Ishikawa (cell line): ENCODE measurements around the gene POR.

Experiments
- CEBPB ChIP-seq: IDR thresholded peaks from 2 replicates; pipeline ENCODE4 v1.6.1; 2012
- CREB1 ChIP-seq: IDR thresholded peaks from 2 replicates; pipeline ENCODE4 v1.6.1; 2012; ENCODE audit warnings: low read depth
- EP300 ChIP-seq: IDR thresholded peaks from 2 replicates; pipeline ENCODE4 v1.6.1; 2012; ENCODE audit warnings: borderline replicate concordance
- FOXM1 ChIP-seq: IDR thresholded peaks from 2 replicates; pipeline ENCODE4 v1.6.1; 2012; ENCODE audit warnings: low read depth, borderline replicate concordance
- REST ChIP-seq: IDR thresholded peaks from 2 replicates; pipeline ENCODE4 v1.6.1; 2012; ENCODE audit warnings: low read depth, mild to moderate bottlenecking

- no peak for TF ChIP-seq EP300
- TF ChIP-seq CREB1, result no peak
- TF ChIP-seq REST, result no peak
- TF ChIP-seq CEBPB, result no peak
- no peak for TF ChIP-seq FOXM1
Measured at GRCh38 chr7:75971309-75971960, 56.5 kb downstream of the POR start.
